ENCODE measurements around the gene SLC16A8. TPM values are rescaled to one million over a fixed set of nuclear protein-coding genes. Genes with fewer than 3 reads are reported as not detected.

SLC16A8 gene
- total and polyA plus RNA-seq, 2 experiments from 2014 or later = 0.52 to 0.66 TPM

- Mint-ChIP-seq H3K4me1 (no peaks in the 10 kb centered on the region; the same call in 2 of the 3 replicates), H3K36me3 (ENCODE audit: low read depth) (peaks cover 3% of the 10 kb centered on the region; the same call in 1 of the 3 replicates), H3K27me3 (ENCODE audit: insufficient read depth, low read depth, poor library complexity) (peaks cover 8% of the 10 kb centered on the region), H3K4me3 (no peak overlapping the region), H3K9me3 (no peaks in the 10 kb centered on the region), H3K27ac (no peak overlapping the region)
- no peaks in the 10 kb centered on the region for H3F3A ChIP-seq (replicated peaks; ENCODE audit: low read depth)
- DNase-seq (ENCODE audit: low spot score) = no peak
- H3K9me2 ChIP-seq (ENCODE audit: insufficient read depth) = no peaks in the 10 kb centered on the region
- no peak overlapping the region for H3K27ac ChIP-seq (ENCODE audit: low read depth)
- no peaks in the 10 kb centered on the region for H3K27me3 ChIP-seq (ENCODE audit: insufficient read depth)
- H4K20me1 ChIP-seq (replicated peaks; ENCODE audit: insufficient read depth) = no peaks in the 10 kb centered on the region
- H3K36me3 ChIP-seq (ENCODE audit: insufficient read depth) = no peaks in the 10 kb centered on the region
- no peaks in the 10 kb centered on the region for H3K4me1 ChIP-seq (ENCODE audit: insufficient read depth)
- H3K4me2 ChIP-seq = no peak overlapping the region
- no peak overlapping the region for H2AFZ ChIP-seq
- no peaks in the 10 kb centered on the region for H3K79me2 ChIP-seq (replicated peaks; ENCODE audit: insufficient read depth)
- TF ChIP-seq EZH2phosphoT487 (IDR thresholded peaks at IDR 0.05; ENCODE audit: unreplicated experiment) = no peak
- no peak for TF ChIP-seq CREB1 (CRISPR knock-in tag; IDR thresholded peaks at IDR 0.05; ENCODE audit: low read depth)
- TF ChIP-seq ZNF331 (CRISPR knock-in tag; IDR thresholded peaks at IDR 0.05; ENCODE audit: low read depth) = no peak
- no peak for TF ChIP-seq ZNF114 (CRISPR knock-in tag; IDR thresholded peaks at IDR 0.05)
- TF ChIP-seq NANOG (IDR thresholded peaks at IDR 0.05; ENCODE audit: borderline replicate concordance) = no peak
- no peak for TF ChIP-seq EZH2 (IDR thresholded peaks at IDR 0.05; ENCODE audit: low read depth, unreplicated experiment)
- TF ChIP-seq, protein P1, sequence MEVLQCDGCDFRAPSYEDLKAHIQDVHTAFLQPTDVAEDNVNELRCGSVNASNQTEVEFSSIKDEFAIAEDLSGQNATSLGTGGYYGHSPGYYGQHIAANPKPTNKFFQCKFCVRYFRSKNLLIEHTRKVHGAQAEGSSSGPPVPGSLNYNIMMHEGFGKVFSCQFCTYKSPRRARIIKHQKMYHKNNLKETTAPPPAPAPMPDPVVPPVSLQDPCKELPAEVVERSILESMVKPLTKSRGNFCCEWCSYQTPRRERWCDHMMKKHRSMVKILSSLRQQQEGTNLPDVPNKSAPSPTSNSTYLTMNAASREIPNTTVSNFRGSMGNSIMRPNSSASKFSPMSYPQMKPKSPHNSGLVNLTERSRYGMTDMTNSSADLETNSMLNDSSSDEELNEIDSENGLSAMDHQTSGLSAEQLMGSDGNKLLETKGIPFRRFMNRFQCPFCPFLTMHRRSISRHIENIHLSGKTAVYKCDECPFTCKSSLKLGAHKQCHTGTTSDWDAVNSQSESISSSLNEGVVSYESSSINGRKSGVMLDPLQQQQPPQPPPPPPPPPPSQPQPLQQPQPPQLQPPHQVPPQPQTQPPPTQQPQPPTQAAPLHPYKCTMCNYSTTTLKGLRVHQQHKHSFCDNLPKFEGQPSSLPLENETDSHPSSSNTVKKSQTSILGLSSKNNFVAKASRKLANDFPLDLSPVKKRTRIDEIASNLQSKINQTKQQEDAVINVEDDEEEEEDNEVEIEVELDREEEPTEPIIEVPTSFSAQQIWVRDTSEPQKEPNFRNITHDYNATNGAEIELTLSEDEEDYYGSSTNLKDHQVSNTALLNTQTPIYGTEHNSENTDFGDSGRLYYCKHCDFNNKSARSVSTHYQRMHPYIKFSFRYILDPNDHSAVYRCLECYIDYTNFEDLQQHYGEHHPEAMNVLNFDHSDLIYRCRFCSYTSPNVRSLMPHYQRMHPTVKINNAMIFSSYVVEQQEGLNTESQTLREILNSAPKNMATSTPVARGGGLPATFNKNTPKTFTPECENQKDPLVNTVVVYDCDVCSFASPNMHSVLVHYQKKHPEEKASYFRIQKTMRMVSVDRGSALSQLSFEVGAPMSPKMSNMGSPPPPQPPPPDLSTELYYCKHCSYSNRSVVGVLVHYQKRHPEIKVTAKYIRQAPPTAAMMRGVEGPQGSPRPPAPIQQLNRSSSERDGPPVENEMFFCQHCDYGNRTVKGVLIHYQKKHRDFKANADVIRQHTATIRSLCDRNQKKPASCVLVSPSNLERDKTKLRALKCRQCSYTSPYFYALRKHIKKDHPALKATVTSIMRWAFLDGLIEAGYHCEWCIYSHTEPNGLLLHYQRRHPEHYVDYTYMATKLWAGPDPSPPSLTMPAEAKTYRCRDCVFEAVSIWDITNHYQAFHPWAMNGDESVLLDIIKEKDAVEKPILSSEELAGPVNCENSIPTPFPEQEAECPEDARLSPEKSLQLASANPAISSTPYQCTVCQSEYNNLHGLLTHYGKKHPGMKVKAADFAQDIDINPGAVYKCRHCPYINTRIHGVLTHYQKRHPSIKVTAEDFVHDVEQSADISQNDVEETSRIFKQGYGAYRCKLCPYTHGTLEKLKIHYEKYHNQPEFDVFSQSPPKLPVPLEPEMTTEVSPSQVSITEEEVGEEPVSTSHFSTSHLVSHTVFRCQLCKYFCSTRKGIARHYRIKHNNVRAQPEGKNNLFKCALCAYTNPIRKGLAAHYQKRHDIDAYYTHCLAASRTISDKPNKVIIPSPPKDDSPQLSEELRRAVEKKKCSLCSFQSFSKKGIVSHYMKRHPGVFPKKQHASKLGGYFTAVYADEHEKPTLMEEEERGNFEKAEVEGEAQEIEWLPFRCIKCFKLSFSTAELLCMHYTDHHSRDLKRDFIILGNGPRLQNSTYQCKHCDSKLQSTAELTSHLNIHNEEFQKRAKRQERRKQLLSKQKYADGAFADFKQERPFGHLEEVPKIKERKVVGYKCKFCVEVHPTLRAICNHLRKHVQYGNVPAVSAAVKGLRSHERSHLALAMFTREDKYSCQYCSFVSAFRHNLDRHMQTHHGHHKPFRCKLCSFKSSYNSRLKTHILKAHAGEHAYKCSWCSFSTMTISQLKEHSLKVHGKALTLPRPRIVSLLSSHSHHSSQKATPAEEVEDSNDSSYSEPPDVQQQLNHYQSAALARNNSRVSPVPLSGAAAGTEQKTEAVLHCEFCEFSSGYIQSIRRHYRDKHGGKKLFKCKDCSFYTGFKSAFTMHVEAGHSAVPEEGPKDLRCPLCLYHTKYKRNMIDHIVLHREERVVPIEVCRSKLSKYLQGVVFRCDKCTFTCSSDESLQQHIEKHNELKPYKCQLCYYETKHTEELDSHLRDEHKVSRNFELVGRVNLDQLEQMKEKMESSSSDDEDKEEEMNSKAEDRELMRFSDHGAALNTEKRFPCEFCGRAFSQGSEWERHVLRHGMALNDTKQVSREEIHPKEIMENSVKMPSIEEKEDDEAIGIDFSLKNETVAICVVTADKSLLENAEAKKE (CRISPR knock-in tag; IDR thresholded peaks at IDR 0.05) = no peak
- TF ChIP-seq JUNB (IDR thresholded peaks at IDR 0.05; ENCODE audit: unreplicated experiment) = no peak
- TF ChIP-seq, protein P2, sequence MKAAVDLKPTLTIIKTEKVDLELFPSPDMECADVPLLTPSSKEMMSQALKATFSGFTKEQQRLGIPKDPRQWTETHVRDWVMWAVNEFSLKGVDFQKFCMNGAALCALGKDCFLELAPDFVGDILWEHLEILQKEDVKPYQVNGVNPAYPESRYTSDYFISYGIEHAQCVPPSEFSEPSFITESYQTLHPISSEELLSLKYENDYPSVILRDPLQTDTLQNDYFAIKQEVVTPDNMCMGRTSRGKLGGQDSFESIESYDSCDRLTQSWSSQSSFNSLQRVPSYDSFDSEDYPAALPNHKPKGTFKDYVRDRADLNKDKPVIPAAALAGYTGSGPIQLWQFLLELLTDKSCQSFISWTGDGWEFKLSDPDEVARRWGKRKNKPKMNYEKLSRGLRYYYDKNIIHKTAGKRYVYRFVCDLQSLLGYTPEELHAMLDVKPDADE (IDR thresholded peaks at IDR 0.05) = no peak
- no peak for TF ChIP-seq CTCF (conservative IDR thresholded peaks at IDR 0.05; ENCODE audit: low read depth in 2 of 2)
- TF ChIP-seq, protein P3, sequence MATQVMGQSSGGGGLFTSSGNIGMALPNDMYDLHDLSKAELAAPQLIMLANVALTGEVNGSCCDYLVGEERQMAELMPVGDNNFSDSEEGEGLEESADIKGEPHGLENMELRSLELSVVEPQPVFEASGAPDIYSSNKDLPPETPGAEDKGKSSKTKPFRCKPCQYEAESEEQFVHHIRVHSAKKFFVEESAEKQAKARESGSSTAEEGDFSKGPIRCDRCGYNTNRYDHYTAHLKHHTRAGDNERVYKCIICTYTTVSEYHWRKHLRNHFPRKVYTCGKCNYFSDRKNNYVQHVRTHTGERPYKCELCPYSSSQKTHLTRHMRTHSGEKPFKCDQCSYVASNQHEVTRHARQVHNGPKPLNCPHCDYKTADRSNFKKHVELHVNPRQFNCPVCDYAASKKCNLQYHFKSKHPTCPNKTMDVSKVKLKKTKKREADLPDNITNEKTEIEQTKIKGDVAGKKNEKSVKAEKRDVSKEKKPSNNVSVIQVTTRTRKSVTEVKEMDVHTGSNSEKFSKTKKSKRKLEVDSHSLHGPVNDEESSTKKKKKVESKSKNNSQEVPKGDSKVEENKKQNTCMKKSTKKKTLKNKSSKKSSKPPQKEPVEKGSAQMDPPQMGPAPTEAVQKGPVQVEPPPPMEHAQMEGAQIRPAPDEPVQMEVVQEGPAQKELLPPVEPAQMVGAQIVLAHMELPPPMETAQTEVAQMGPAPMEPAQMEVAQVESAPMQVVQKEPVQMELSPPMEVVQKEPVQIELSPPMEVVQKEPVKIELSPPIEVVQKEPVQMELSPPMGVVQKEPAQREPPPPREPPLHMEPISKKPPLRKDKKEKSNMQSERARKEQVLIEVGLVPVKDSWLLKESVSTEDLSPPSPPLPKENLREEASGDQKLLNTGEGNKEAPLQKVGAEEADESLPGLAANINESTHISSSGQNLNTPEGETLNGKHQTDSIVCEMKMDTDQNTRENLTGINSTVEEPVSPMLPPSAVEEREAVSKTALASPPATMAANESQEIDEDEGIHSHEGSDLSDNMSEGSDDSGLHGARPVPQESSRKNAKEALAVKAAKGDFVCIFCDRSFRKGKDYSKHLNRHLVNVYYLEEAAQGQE (IDR thresholded peaks at IDR 0.05; ENCODE audit: unreplicated experiment) = no peak
- no peak for TF ChIP-seq POLR2AphosphoS5 (IDR thresholded peaks at IDR 0.05; ENCODE audit: low read depth)
- no peak for ATAC-seq
- H3K4me3 ChIP-seq = no peak overlapping the region
These were observed 47.4 kb upstream of the SLC16A8 start for GRCh38 chr22:38131399-38131798.
